Activated naive CD8-positive, alpha-beta T cell (primary cell): ENCODE measurements around the gene ANKRD50.
A peak's percentile ranks its signal among the peaks of the same experiment; 100 is the strongest.

ENCODE experiments used
- H3K27ac Mint-ChIP-seq: one replicate; pipeline ENCODE4 v1.8.0; 2021; ENCODE audit warnings: mixed read lengths
- H3K27me3 Mint-ChIP-seq: one replicate; pipeline ENCODE4 v1.8.0; 2021; ENCODE audit warnings: mixed read lengths
- H3K36me3 Mint-ChIP-seq: one replicate; pipeline ENCODE4 v1.8.0; 2021; ENCODE audit warnings: mixed read lengths
- H3K4me1 Mint-ChIP-seq: one replicate; pipeline ENCODE4 v1.8.0; 2021; ENCODE audit warnings: low read depth, mixed read lengths
- H3K4me3 Mint-ChIP-seq: one replicate; pipeline ENCODE4 v1.8.0; 2021; ENCODE audit warnings: mild to moderate bottlenecking, mixed read lengths
- H3K9me3 Mint-ChIP-seq: one replicate; pipeline ENCODE4 v1.8.0; 2021; ENCODE audit warnings: low read depth, mixed read lengths

Gene ANKRD50

GRCh38 chr4:124712372-124713184, at the start of gene ANKRD50:
TSS of gene ANKRD50 (minus strand) at chr4:124712732. CDS start at chr4:124710511, 2,221 bp downstream.
- Mint-ChIP-seq H3K9me3 (no peaks in the 10 kb centered on the region), H3K27ac (peak within 1 kb of the TSS; percentile 58), H3K4me3 (peak within 1 kb of the TSS; percentile 89), H3K4me1 (peaks cover 4% of the 10 kb centered on the region), H3K27me3 (no peaks in the 10 kb centered on the region), H3K36me3 (no peaks in the 10 kb centered on the region)

GRCh38 chr4:124757126-124757525, 44.6 kb upstream of the ANKRD50 start:
- H3K36me3 Mint-ChIP-seq = no peaks in the 10 kb centered on the region
- no peak overlapping the region for H3K27ac Mint-ChIP-seq
- no peaks in the 10 kb centered on the region for H3K4me1 Mint-ChIP-seq
- H3K4me3 Mint-ChIP-seq = no peak overlapping the region
- peaks cover 2% of the 10 kb centered on the region for H3K27me3 Mint-ChIP-seq
- no peaks in the 10 kb centered on the region for H3K9me3 Mint-ChIP-seq

- no peaks in the 10 kb centered on the region for H3K4me1 Mint-ChIP-seq
- H3K36me3 Mint-ChIP-seq = no peaks in the 10 kb centered on the region
- H3K27me3 Mint-ChIP-seq = no peaks in the 10 kb centered on the region
These were observed 42.1 kb upstream of the ANKRD50 start for GRCh38 chr4:124754681-124755080.

GRCh38 chr4:124753941-124754581, 41.5 kb upstream of the ANKRD50 start:
- H3K4me3 Mint-ChIP-seq = no peak overlapping the region
- H3K27ac Mint-ChIP-seq = no peak overlapping the region
- H3K9me3 Mint-ChIP-seq = no peaks in the 10 kb centered on the region
- no peaks in the 10 kb centered on the region for H3K4me1 Mint-ChIP-seq
- no peaks in the 10 kb centered on the region for H3K27me3 Mint-ChIP-seq
- H3K36me3 Mint-ChIP-seq = no peaks in the 10 kb centered on the region

More at GRCh38 chr4:124754681-124755080, 42.1 kb upstream of the ANKRD50 start:
- Mint-ChIP-seq H3K4me3 (no peak overlapping the region), H3K27ac (no peak overlapping the region), H3K9me3 (no peaks in the 10 kb centered on the region)

GRCh38 chr4:124749421-124749820, 36.9 kb upstream of the ANKRD50 start:
- Mint-ChIP-seq H3K9me3 (no peaks in the 10 kb centered on the region), H3K36me3 (no peaks in the 10 kb centered on the region), H3K27ac (no peak overlapping the region), H3K4me1 (no peaks in the 10 kb centered on the region), H3K4me3 (no peak overlapping the region), H3K27me3 (no peaks in the 10 kb centered on the region)

- Mint-ChIP-seq H3K4me3 (no peak overlapping the region), H3K9me3 (no peaks in the 10 kb centered on the region), H3K27me3 (no peaks in the 10 kb centered on the region), H3K36me3 (no peaks in the 10 kb centered on the region), H3K27ac (no peak overlapping the region), H3K4me1 (no peaks in the 10 kb centered on the region)
These were observed 36.4 kb upstream of the ANKRD50 start for GRCh38 chr4:124748965-124749364.

- peaks cover 2% of the 10 kb centered on the region for H3K27me3 Mint-ChIP-seq
These were observed 33.7 kb upstream of the ANKRD50 start for GRCh38 chr4:124745985-124746801.

GRCh38 chr4:124743711-124744110, 31.2 kb upstream of the ANKRD50 start:
- H3K36me3 Mint-ChIP-seq = no peaks in the 10 kb centered on the region
- no peak overlapping the region for H3K27ac Mint-ChIP-seq
- no peaks in the 10 kb centered on the region for H3K9me3 Mint-ChIP-seq
- H3K27me3 Mint-ChIP-seq = peaks cover 6% of the 10 kb centered on the region
- H3K4me1 Mint-ChIP-seq = no peaks in the 10 kb centered on the region
- no peak overlapping the region for H3K4me3 Mint-ChIP-seq

More at GRCh38 chr4:124745985-124746801, 33.7 kb upstream of the ANKRD50 start:
- Mint-ChIP-seq H3K27ac (no peak overlapping the region), H3K4me1 (no peaks in the 10 kb centered on the region), H3K9me3 (no peaks in the 10 kb centered on the region), H3K4me3 (no peak overlapping the region), H3K36me3 (no peaks in the 10 kb centered on the region)

GRCh38 chr4:124740501-124740900, 28.0 kb upstream of the ANKRD50 start:
- Mint-ChIP-seq H3K27me3 (peaks cover 9% of the 10 kb centered on the region), H3K4me1 (no peaks in the 10 kb centered on the region), H3K4me3 (no peak overlapping the region), H3K36me3 (no peaks in the 10 kb centered on the region), H3K27ac (no peak overlapping the region), H3K9me3 (no peaks in the 10 kb centered on the region)

GRCh38 chr4:124738994-124739393, 26.5 kb upstream of the ANKRD50 start:
- peaks cover 9% of the 10 kb centered on the region for H3K27me3 Mint-ChIP-seq
- H3K4me1 Mint-ChIP-seq = no peaks in the 10 kb centered on the region
- H3K27ac Mint-ChIP-seq = no peak overlapping the region
- no peak overlapping the region for H3K4me3 Mint-ChIP-seq
- no peaks in the 10 kb centered on the region for H3K9me3 Mint-ChIP-seq
- no peaks in the 10 kb centered on the region for H3K36me3 Mint-ChIP-seq

- Mint-ChIP-seq H3K4me1 (no peaks in the 10 kb centered on the region), H3K9me3 (no peaks in the 10 kb centered on the region), H3K27me3 (peaks cover 7% of the 10 kb centered on the region), H3K27ac (no peak overlapping the region), H3K4me3 (no peak overlapping the region), H3K36me3 (no peaks in the 10 kb centered on the region)
These were observed 25.1 kb upstream of the ANKRD50 start for GRCh38 chr4:124737619-124738018.

GRCh38 chr4:124736526-124736925, 24.0 kb upstream of the ANKRD50 start:
- H3K4me3 Mint-ChIP-seq = no peak overlapping the region
- no peaks in the 10 kb centered on the region for H3K4me1 Mint-ChIP-seq
- no peak overlapping the region for H3K27ac Mint-ChIP-seq
- peaks cover 7% of the 10 kb centered on the region for H3K27me3 Mint-ChIP-seq
- no peaks in the 10 kb centered on the region for H3K36me3 Mint-ChIP-seq
- H3K9me3 Mint-ChIP-seq = no peaks in the 10 kb centered on the region

- no peaks in the 10 kb centered on the region for H3K9me3 Mint-ChIP-seq
- H3K27ac Mint-ChIP-seq = no peak overlapping the region
- no peak overlapping the region for H3K4me3 Mint-ChIP-seq
- no peaks in the 10 kb centered on the region for H3K36me3 Mint-ChIP-seq
- H3K4me1 Mint-ChIP-seq = no peaks in the 10 kb centered on the region
- H3K27me3 Mint-ChIP-seq = peaks cover 2% of the 10 kb centered on the region
These were observed 14.9 kb upstream of the ANKRD50 start for GRCh38 chr4:124727331-124727890.

- no peaks in the 10 kb centered on the region for H3K9me3 Mint-ChIP-seq
- H3K36me3 Mint-ChIP-seq = no peaks in the 10 kb centered on the region
- peaks cover 2% of the 10 kb centered on the region for H3K27me3 Mint-ChIP-seq
- H3K4me3 Mint-ChIP-seq = no peak overlapping the region
- H3K27ac Mint-ChIP-seq = no peak overlapping the region
- no peaks in the 10 kb centered on the region for H3K4me1 Mint-ChIP-seq
These were observed 13.7 kb upstream of the ANKRD50 start for GRCh38 chr4:124726269-124726668.

- Mint-ChIP-seq H3K4me1 (no peaks in the 10 kb centered on the region), H3K27ac (no peak overlapping the region), H3K27me3 (no peaks in the 10 kb centered on the region), H3K4me3 (no peak overlapping the region), H3K36me3 (no peaks in the 10 kb centered on the region), H3K9me3 (no peaks in the 10 kb centered on the region)
These were observed 9.5 kb upstream of the ANKRD50 start for GRCh38 chr4:124722071-124722470.
